ENCODE results near the gene ATXN7L1.
A peak's percentile ranks its signal among the peaks of the same experiment; 100 is the strongest.

The ATXN7L1 gene

DNA sequence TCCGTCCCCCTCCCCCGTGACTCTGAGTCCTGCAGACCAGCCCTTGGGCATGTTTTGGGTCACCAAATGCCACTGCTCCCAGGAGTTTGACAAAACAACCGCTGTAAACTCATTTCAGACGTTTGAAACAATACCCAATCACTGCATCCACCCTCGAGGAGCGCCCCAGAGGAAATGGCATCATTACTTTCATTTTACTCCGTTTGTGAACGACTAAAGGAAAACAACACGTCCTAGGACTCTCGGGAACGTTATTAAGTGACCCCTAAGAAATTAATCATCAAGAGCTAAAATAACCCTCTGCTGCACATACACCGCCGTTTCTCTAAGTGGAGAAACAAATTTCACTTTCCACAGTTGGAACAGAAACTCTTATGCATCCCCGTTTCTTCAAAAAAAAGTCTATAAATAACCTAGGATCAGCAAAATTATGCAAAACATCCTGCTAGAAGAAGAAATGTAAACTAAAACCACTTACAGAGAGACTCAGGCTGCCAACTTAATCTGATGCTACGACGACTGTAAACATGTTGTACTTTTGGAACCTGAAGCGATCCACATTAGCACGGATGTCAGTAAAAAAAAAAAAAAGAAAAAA lies 185.2 kb downstream of the ATXN7L1 start:
- H3K4me3 ChIP-seq (ENCODE audit: low read depth, low read length), result peak overlapping the region; percentile 73
- H3K36me3 ChIP-seq (ENCODE audit: control insufficient read depth, insufficient read depth, low read length), result no peaks in the 10 kb centered on the region
- no peaks in the 10 kb centered on the region for H3K27me3 ChIP-seq (ENCODE audit: control insufficient read depth, insufficient read depth, low read length)
- H3K9me3 ChIP-seq (ENCODE audit: control insufficient read depth, insufficient read depth, low read length), result no peaks in the 10 kb centered on the region
- H3K9ac ChIP-seq (ENCODE audit: low read depth, low read length), result peak overlapping the region; percentile 84
- H3K4me1 ChIP-seq (ENCODE audit: control insufficient read depth, insufficient read depth, low read length), result peaks cover 25% of the 10 kb centered on the region

DNA sequence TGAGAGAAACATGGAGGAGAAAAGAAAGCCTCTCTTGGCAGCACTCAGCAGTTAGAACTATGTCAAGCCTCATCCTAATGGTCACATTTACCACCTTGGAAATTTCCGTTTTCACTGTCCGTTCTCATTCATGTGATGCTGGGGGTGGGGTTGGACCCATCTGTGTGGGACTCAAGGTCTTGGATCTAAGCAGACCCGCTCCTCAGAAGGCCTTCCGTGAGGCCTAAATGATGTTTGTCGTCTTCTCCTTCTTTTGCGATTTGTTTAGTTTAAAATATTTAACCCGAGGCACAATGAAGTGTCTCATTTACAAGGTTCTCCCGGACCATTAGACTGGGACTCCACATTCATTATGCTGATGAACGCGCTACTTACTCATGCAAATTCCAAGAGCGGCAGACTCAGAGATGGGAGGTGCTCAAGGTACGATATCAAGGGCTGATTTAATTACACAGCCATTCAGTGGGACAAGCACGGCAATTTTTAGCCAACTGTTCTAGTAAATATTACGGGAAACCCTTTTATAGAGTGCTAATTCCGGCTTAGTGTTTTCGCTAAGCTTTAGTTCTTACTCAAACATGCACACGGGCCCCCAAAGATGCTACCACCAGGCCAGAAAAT lies 186.0 kb downstream of the ATXN7L1 start:
- no peaks in the 10 kb centered on the region for H3K27me3 ChIP-seq (ENCODE audit: control insufficient read depth, insufficient read depth, low read length)
- no peaks in the 10 kb centered on the region for H3K9me3 ChIP-seq (ENCODE audit: control insufficient read depth, insufficient read depth, low read length)
- no peaks in the 10 kb centered on the region for H3K36me3 ChIP-seq (ENCODE audit: control insufficient read depth, insufficient read depth, low read length)
- peaks cover 18% of the 10 kb centered on the region for H3K4me1 ChIP-seq (ENCODE audit: control insufficient read depth, insufficient read depth, low read length)
- H3K4me3 ChIP-seq (ENCODE audit: low read depth, low read length), result peak overlapping the region; percentile 73
- H3K9ac ChIP-seq (ENCODE audit: low read depth, low read length), result peak overlapping the region; percentile 84

DNA sequence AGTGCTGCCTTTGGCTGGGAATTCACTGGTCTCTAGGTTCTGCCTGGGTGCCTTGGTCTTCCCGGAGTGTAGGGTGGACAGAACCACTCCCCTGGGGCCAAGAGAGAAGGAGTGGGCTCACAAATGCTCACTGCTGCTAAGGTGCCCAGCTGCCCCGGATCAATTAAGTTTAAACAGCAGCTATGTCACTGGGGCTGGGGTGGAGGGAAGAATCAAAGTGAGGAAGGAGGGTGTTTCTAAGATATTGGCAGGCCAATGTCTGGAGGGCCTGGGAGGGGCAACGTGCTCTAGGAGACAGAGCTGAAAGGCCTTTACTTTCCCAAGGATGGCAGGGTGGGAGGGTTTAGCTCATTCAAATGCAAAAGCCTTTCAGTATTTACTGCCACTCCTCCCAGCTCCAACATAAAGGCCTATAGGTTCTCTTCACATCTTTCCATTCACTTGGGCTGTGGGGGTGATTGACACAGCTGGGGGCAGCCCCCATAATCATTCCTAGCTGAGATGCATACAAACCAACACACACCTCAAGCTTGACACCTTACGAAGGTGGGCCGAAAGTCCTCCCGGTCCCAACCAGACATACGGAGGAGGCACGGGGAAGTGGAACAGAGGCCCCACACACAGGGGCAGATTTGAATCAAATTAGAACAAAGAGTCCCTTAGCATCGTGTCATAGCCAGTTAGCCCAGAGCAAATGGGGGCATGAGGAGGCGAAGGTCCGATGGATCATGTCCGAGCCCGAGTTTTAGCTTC lies 187.2 kb downstream of the ATXN7L1 start:
- H3K36me3 ChIP-seq (ENCODE audit: control insufficient read depth, insufficient read depth, low read length), result no peaks in the 10 kb centered on the region
- peak overlapping the region; percentile 45 for H3K4me3 ChIP-seq (ENCODE audit: low read depth, low read length)
- peak overlapping the region; percentile 89 for H3K9ac ChIP-seq (ENCODE audit: low read depth, low read length)

DNA sequence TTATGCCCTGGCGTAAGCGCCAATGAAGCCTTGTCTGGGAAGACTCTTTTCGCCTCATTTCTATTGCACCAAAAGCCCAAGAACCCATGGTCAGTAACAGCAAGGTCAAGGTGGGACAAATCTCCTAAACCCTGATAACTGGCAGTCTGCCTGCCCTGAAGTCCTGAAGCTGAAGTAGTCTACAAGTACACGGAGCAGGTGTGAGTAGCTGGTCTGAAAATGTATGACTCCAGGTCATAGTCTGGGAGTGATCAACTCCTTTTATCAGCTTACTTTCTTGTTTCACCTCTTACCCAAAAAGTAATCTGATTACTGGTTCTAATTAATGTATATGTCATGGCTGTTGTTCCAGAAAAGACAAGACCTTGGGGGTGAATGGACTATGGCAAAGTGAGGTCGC lies 187.8 kb downstream of the ATXN7L1 start:
- Histone ChIP-seq H3K9ac (ENCODE audit: low read depth, low read length) (peak overlapping the region; percentile 20), H3K36me3 (ENCODE audit: control insufficient read depth, insufficient read depth, low read length) (no peaks in the 10 kb centered on the region)

More for the DNA sequence above, 187.2 kb downstream of the ATXN7L1 start:
- Histone ChIP-seq H3K9me3 (ENCODE audit: control insufficient read depth, insufficient read depth, low read length) (no peaks in the 10 kb centered on the region), H3K27me3 (ENCODE audit: control insufficient read depth, insufficient read depth, low read length) (no peaks in the 10 kb centered on the region), H3K4me1 (ENCODE audit: control insufficient read depth, insufficient read depth, low read length) (peaks cover 17% of the 10 kb centered on the region)

DNA sequence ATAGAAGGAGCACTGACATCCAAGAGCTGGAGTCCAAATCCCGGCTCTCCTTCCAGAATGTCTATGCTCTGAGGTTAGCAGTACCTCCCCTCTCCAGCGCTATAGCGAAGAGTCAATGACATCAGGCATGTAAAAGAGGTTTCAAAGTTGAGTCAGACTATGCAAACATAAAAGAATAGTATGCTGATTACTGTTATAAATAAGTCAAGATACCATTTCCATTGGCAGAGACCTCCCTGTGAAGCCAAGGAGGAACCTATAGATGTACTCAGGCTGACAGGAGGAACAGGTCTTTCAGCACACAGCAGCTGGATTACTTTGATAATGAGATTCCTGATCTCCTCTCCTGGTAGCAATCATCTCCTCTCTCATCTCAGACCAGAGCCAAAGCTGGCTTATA lies 191.2 kb downstream of the ATXN7L1 start:
- Histone ChIP-seq H3K36me3 (ENCODE audit: control insufficient read depth, insufficient read depth, low read length) (no peaks in the 10 kb centered on the region), H3K9me3 (ENCODE audit: control insufficient read depth, insufficient read depth, low read length) (no peaks in the 10 kb centered on the region), H3K4me1 (ENCODE audit: control insufficient read depth, insufficient read depth, low read length) (peaks cover 29% of the 10 kb centered on the region), H3K9ac (ENCODE audit: low read depth, low read length) (no peak overlapping the region), H3K27me3 (ENCODE audit: control insufficient read depth, insufficient read depth, low read length) (no peaks in the 10 kb centered on the region), H3K4me3 (ENCODE audit: low read depth, low read length) (no peak overlapping the region)

More for the DNA sequence above, 187.8 kb downstream of the ATXN7L1 start:
- Histone ChIP-seq H3K9me3 (ENCODE audit: control insufficient read depth, insufficient read depth, low read length) (no peaks in the 10 kb centered on the region), H3K27me3 (ENCODE audit: control insufficient read depth, insufficient read depth, low read length) (no peaks in the 10 kb centered on the region), H3K4me1 (ENCODE audit: control insufficient read depth, insufficient read depth, low read length) (peaks cover 17% of the 10 kb centered on the region), H3K4me3 (ENCODE audit: low read depth, low read length) (peak overlapping the region; percentile 23)

DNA sequence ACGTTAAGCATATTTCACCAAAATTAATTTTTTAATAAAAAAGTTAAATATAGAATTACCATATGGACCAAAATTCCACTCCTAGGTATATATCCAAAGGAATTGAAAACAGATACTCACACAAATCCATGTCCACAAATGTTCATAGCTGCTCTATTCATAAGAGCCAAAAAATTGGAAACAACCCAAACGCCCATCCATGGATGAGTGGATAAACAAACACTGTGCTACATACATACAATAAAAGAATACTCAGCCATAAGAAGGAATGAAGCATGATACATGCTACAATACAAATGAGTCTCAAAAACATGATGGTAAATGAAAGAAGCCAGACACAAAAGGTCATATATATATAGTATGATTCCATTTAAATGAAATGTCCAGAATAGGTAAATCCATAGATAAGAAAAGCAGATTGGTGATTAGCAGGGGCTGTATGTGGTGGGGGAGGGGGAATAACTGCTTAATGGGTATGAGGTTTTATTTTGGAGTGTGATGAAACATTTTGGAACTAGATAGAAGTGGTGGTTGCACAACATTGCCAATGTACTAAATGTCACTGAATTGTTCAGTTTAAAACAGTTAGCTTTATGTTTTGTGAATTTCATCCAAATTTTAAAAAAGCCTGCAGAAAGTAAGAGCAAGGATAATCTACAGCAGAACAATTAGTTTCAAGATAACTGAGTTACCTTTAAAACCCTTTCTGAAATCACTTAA lies 193.9 kb downstream of the ATXN7L1 start:
- no peaks in the 10 kb centered on the region for H3K9me3 ChIP-seq (ENCODE audit: control insufficient read depth, insufficient read depth, low read length)
- H3K9ac ChIP-seq (ENCODE audit: low read depth, low read length), result no peak overlapping the region
- H3K27me3 ChIP-seq (ENCODE audit: control insufficient read depth, insufficient read depth, low read length), result no peaks in the 10 kb centered on the region
- peaks cover 12% of the 10 kb centered on the region for H3K4me1 ChIP-seq (ENCODE audit: control insufficient read depth, insufficient read depth, low read length)
- no peak overlapping the region for H3K4me3 ChIP-seq (ENCODE audit: low read depth, low read length)
- H3K36me3 ChIP-seq (ENCODE audit: control insufficient read depth, insufficient read depth, low read length), result peaks cover 8% of the 10 kb centered on the region

DNA sequence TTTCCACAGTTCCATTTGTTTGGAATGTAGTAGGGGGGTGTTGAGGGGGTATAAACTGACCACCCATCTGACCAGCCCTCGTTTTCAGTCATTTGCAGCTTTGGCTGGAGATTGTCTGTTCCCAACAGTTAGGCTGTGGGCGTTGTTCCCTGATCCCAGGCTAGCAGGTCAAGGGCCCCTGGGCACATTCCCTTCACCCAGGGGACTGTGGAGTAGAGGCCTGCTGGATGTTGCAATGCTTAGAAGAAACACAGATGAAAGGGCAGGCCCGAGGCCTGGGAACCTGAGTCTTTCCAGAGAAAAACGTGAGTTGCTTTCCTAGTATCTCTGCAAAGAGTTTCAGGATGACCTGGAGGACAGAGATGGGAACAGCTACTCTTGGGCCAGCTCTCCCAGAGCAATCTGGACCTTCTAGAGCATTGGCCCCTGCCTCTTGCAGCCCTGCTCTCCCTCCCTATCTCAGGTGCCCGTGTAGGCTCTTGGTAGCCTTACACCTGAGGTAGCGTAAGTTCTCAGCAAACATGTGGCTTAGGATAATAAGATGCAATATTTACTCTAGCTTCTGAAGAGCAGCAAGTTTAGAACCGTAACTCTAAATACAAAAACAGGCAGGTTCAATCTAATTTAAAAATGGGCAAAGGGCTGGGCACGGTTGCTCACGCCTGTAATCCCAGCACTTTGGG lies 195.8 kb downstream of the ATXN7L1 start:
- Histone ChIP-seq H3K36me3 (ENCODE audit: control insufficient read depth, insufficient read depth, low read length) (peaks cover 8% of the 10 kb centered on the region), H3K4me1 (ENCODE audit: control insufficient read depth, insufficient read depth, low read length) (peaks cover 12% of the 10 kb centered on the region), H3K27me3 (ENCODE audit: control insufficient read depth, insufficient read depth, low read length) (no peaks in the 10 kb centered on the region), H3K9me3 (ENCODE audit: control insufficient read depth, insufficient read depth, low read length) (no peaks in the 10 kb centered on the region), H3K4me3 (ENCODE audit: low read depth, low read length) (no peak overlapping the region), H3K9ac (ENCODE audit: low read depth, low read length) (no peak overlapping the region)

DNA sequence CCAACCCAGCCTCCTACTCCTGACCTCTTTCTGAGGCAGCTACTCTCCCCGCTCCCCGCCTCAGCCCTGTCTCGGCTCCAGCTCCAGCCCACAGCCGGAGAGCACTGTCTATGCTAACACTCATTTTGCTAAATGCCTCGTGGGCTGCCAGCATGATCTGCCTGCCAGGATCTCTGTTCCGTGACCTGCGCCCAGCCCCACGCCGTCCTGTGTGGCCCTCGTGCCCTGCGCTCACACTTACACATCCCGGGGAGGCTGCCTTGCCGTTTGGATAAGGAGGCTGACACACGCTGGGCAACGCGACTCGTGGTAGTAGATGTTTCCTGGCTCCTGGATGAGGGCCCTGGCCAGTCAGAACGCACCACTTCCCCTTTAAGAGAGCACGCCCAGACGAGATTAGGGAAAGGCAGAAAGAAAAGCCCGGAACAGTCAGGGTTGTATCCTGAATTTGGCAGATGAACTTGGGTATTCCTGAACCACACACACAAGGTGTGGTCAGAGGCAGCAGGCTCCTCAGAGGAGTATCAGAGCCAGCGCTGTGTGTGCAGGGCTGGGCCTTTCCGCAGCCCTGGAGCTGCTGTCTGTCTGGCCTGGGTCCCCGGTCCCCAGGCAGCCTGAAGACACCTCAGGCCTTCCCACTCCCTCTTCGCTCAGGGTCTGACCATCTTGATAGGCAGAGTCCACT lies 197.4 kb downstream of the ATXN7L1 start:
- peaks cover 23% of the 10 kb centered on the region for H3K4me1 ChIP-seq (ENCODE audit: control insufficient read depth, insufficient read depth, low read length)
- no peak overlapping the region for H3K9ac ChIP-seq (ENCODE audit: low read depth, low read length)
- no peak overlapping the region for H3K4me3 ChIP-seq (ENCODE audit: low read depth, low read length)
- H3K27me3 ChIP-seq (ENCODE audit: control insufficient read depth, insufficient read depth, low read length), result no peaks in the 10 kb centered on the region
- no peaks in the 10 kb centered on the region for H3K9me3 ChIP-seq (ENCODE audit: control insufficient read depth, insufficient read depth, low read length)
- peaks cover 8% of the 10 kb centered on the region for H3K36me3 ChIP-seq (ENCODE audit: control insufficient read depth, insufficient read depth, low read length)

DNA sequence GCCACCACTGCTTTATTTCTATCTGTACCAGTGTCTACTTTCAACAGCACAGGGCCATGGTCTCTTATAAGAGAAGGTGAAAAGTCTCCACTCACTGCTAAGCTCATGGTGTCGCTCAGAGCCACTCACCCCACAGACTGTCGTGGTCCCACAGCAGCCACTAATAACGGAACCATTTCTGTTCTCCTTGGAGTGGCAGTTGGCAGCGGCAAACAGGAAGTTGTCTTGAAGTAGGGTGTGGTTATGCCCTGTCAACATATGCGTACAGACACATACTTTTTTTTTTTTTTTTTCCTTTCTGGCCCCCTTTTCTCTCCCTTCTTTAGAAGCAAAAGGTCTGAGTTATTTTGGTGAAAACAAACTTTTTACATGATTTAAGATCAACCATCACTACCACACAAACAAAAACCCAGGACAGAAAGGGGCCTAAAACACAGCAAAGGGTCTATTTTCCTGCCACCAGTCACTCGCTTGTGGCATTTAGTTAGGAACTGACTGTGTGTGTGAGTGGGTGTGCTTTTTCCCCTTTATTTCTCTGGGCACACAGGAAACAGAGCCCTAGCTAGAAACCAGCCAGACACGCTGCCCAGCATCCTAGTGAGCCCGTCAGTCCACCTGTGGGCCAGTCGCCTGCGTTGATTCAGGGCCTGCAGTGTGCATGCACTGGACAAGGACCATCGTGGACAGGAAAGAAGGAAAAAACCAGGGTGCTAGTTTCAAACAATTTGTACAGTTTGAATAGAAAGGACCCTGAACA lies 198.4 kb downstream of the ATXN7L1 start:
- no peaks in the 10 kb centered on the region for H3K27me3 ChIP-seq (ENCODE audit: control insufficient read depth, insufficient read depth, low read length)
- H3K9me3 ChIP-seq (ENCODE audit: control insufficient read depth, insufficient read depth, low read length), result no peaks in the 10 kb centered on the region
- no peak overlapping the region for H3K4me3 ChIP-seq (ENCODE audit: low read depth, low read length)
- no peak overlapping the region for H3K9ac ChIP-seq (ENCODE audit: low read depth, low read length)
- peaks cover 21% of the 10 kb centered on the region for H3K4me1 ChIP-seq (ENCODE audit: control insufficient read depth, insufficient read depth, low read length)
- peaks cover 8% of the 10 kb centered on the region for H3K36me3 ChIP-seq (ENCODE audit: control insufficient read depth, insufficient read depth, low read length)

DNA sequence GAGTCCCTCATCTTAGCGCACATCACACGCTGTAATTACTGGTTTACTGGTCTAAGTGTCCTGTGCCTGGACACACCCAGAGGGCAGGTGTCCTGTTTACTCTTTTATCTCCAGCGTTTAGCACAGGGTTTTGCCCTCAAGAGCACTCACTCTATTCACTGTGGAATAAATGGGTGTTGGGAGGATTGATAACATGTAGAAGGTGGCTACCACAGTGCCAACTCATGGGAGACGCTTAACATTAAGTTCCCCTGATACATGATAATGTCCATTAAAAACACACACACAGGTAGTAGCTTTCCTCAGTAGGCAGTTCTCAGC lies 199.0 kb downstream of the ATXN7L1 start:
- Histone ChIP-seq H3K27me3 (ENCODE audit: control insufficient read depth, insufficient read depth, low read length) (no peaks in the 10 kb centered on the region), H3K4me3 (ENCODE audit: low read depth, low read length) (no peak overlapping the region), H3K9me3 (ENCODE audit: control insufficient read depth, insufficient read depth, low read length) (no peaks in the 10 kb centered on the region), H3K4me1 (ENCODE audit: control insufficient read depth, insufficient read depth, low read length) (peaks cover 14% of the 10 kb centered on the region), H3K9ac (ENCODE audit: low read depth, low read length) (no peak overlapping the region), H3K36me3 (ENCODE audit: control insufficient read depth, insufficient read depth, low read length) (peaks cover 8% of the 10 kb centered on the region)
